Measurements from ENCODE around the gene TEX36. TPM values are rescaled to one million over a fixed set of nuclear protein-coding genes. Genes with fewer than 3 reads are reported as not detected.
"Not testable (repeated sequence)": the region's sequence is repeated elsewhere in the genome, so short reads cannot be mapped to it uniquely, and the experiment has no call there.

Gene TEX36
- total RNA-seq, 1 donor from 2014 or later = 0.41 TPM

DNA sequence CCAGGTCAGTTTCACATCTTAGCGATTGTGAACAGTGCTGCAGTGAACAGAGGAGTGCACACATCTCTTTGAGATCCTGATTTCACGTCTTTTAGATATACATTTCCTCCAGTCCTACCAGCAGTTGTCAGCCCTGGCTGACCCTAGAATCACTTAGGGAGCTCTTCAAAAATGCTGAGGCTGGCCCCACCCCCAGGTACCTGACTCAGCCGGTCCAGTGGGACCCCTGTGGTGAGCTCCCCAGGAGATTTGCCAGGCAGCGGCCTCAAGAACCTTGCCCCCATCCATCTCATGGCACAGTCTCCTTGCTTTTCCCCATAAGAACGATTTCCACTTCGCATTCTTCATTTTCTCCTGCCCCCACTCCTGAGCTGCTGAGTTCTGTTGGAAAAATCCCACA is 45.5 kb downstream of the TEX36 start:
- DNase-seq (ENCODE audit: low spot score in 2 of 2) (no peak), FAIRE-seq (no peak)

DNA sequence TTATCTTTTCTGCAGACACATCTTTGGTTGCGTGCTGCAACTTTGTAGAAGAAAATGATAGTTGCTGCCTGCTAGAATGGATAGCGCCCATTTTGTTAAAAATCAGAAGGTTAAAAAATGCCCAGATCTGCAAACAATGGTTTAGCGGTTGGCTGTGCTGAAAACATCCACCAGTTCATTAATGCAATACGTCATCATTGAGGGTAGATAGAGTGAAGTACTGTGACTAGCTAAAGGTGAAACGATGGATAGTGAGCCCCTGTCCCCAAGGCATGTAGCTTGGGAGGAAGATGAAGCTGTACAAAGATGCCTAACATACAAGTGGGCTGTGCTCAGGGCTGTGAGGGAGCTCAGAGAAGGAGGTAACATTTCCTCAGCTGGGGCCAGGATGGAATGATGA is 48.4 kb downstream of the TEX36 start:
- DNase-seq (ENCODE audit: low spot score in 2 of 2) (no peak), FAIRE-seq (no peak)

DNA sequence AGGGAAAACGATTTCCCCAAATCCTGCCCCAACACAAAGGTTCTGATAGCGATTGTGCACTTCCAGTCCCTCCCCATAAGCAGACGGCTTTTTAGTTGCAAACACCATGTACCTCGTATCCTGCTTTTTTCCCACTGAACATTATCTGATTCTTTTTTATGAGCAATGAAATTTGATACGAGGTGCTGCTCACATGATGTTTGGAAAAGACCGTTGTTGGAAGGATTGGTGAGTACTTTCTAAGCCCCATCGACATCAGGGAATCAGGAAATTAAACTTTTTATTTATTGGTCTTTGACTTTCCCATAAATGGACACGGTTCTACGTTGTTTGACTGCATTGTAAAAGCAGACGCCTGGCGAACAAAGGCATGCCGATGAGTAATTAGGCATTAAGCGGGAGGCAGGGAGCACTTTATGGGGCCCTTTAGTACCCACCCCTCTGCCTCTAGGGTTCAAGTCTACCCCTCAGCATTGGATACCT is 49.4 kb downstream of the TEX36 start:
- DNase-seq (ENCODE audit: low spot score in 2 of 2) (no peak), FAIRE-seq (no peak)

DNA sequence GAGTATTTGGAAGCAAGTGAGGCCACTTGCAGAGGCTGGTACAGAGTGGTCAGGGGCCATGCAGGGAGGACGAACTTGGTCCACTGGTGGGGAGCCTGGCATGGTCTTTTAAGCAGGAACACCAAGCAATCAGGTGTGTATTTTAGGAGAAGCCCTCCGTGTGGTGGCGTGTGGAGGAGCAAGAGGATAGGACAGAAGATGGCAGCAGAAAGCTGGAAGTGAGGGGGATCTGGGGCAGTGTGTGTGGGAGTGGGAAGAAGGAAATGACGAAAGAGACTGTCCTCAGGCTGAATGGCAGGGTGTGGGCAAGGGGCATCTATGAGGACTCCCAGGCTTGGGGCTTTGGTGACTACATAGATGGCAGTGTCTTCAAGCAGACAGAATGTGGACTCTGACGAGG is 51.2 kb downstream of the TEX36 start:
- no peak for DNase-seq (ENCODE audit: low spot score in 2 of 2)
- FAIRE-seq = no peak

DNA sequence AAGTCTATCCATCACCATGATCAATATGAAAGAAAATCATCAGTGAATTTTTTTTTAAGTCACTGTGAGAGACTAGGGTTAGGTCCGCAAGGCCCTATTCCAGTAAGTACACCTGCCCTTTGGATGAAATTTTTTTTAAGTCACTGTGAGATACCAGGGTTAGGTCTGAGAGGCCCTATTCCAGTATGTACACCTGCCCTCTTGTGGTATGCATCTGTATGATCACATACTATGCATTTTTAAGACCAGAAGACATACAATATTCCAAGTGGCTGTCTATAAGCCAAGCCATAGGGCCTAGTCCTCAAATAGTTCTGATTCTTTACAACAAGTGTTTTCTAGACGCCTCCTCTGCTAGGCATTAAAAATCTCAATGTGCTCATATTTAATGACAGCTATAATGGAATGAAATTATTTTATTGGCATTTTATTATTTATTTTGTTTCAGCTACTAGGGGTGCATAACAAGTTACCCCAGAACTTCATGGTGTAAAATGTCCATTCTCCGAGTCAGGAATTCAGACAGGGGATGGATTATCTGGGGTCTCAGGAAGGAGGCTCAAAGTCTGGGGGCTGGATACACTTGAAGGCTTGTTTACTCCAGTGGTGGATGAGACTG is 53.1 kb downstream of the TEX36 start:
- DNase-seq (ENCODE audit: low spot score in 2 of 2) = peak in 1 of 2 donors; percentile 24
- FAIRE-seq = no peak

DNA sequence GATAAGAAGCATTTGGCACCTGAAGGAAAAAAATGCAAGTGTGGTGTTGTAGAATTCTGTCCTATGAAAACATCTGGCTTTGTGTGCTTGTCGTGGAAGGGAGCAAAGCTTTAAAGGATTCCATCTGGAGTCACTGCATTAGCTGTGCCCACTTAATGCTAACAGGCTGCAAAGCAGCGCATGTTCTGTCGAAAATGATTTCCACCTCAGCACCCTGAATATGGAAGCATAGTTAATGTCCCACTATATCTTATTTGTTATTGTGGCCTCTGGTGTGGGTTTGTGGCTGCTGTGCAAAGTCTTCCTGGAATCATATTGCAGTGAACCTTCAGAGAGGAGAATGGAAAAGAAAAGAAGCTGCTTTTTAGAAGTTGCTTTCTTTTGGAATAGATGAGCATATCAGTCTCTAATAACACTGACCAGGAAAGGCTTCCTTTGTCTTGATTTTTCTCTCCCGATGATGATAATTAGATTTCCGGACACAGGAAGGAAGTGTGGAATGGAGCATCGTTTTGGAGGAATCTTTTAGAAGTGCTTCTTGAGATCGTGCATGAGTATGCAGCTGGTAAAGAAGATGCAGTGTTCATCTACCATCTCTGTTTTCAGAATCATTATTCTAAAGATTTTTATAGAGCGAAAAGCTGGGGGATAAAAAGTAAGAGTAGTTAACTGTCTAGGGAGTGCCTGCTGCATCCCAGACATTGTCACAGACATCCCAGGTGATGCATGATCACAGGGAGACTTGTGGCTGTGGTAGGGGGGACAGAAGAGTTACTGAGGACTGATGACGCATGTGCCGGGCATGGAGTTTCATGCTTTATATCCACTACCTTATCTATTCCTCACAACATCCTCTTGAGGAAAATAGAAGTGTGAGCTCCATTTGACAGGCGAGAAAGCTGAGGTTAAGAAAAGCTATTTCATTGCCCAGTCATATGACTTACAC is 54.6 kb downstream of the TEX36 start:
- no peak for FAIRE-seq
- DNase-seq (ENCODE audit: low spot score in 2 of 2) = no peak

DNA sequence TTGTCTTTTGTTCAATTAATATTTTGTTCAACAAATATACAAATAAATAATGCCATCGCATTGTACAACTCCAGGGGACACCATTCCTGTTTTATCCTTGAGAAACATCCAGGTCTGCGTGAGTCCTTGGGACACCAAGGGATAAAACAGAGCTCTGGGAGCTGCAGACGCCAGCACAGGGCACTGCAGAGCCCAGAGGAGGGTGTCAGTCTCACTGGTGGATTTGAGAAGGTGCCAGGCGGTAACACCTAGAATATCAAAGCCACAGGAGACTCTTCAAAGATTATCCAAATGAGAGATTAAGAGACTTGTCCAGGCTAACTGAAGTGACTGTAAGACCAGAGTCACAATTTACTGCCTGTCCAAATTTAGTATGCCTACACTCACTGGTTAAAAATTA is 55.3 kb downstream of the TEX36 start:
- no peak for DNase-seq (ENCODE audit: low spot score in 2 of 2)
- FAIRE-seq = no peak

DNA sequence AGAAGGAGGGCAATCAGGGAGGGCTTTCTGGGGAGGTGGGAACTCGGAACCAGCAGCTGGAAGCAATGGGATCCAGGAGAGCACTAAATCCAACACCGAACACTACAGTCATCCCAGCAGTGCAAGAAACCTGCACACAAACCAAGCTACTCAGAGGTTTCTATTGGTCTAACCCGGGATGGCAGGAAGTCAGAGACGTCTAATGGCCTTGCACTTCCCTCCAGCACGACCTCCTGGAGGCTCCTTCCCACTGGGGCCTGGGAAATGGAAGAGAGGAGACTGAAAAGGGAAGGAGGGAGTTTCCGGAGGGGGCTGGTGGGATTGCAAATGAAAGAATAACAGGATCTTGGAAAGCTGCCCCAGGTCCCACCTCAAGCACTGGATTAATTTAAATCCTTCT is 56.3 kb downstream of the TEX36 start:
- no peak for FAIRE-seq
- DNase-seq (ENCODE audit: low spot score in 2 of 2) = no peak

DNA sequence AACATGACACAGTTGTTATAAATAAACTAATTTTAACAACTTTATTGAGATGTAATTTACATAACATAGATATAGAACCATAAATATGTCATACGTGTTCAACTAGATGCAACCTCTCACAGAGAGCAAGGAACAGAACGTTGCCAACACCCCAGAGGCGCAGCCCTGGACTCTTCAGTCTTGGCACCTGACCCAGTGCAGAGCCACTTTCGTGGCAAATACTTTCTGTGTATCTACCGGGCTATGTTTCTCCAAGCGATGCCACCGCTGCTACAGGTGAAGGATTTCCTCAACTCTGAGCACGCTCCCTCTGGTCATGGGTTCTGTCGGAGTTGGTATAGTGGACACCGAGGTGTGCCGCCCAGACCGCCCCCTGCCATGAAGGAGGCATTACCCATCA is 57.4 kb downstream of the TEX36 start:
- DNase-seq (ENCODE audit: low spot score in 2 of 2) (no peak), FAIRE-seq (no peak)

DNA sequence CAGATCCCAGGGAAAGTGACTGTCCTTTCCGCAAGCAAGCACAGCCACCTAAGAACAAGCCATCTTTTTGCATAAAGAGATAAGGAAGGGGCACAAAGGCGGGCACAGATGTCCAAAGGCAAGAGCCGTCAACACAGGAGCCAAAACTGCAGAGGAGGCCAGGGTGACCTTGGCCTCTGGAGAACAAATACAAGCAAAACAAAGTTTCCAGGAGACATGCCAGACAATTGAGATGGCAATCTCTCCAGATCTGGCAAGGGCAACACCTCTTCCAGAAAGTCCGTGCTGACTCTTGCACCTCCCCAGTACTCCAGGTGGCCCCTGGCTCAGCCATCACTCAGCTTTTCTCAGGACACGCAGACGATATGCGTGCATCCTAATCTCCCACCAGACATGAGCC is 58.2 kb downstream of the TEX36 start:
- no peak for FAIRE-seq
- no peak for DNase-seq (ENCODE audit: low spot score in 2 of 2)

DNA sequence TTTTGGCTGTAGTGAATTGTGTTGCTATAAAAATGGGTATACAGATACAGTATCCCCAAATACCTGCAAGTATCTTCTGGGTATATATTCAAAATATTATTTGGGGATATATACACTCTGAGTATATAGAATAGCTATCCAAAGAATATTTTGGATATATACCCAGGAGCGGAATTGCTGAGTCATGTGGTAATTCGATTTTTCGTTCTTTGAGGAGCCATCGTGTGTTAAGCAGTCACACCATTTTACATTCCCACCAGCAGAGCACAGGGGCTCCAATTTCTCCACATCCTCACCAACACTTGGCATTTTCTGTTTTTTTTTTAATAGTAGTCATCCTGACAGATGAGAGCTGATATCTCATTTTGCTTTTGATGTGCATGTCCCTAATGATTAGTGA is 61.9 kb downstream of the TEX36 start:
- no peak for FAIRE-seq
- DNase-seq (ENCODE audit: low spot score in 2 of 2) = no peak

DNA sequence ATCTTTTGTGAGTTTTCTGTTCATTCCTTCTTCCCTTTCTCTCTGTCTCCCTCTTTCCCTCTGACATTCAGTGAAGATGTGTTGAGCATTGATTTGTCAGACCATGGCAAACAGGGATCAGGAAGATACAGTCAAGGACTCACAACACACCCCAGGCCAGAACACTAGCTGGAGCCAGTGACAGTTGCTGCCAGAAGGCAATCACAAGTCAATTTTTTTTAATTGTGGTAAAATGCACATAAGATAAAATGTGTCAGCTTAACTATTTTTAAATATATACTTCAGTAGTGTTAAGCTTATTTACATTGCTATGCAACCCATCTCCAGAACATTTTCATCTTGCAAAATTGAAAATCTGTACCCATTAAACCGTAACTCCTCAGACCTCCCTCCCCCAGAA is 62.6 kb downstream of the TEX36 start:
- DNase-seq (ENCODE audit: low spot score in 2 of 2) (no peak), FAIRE-seq (no peak)

DNA sequence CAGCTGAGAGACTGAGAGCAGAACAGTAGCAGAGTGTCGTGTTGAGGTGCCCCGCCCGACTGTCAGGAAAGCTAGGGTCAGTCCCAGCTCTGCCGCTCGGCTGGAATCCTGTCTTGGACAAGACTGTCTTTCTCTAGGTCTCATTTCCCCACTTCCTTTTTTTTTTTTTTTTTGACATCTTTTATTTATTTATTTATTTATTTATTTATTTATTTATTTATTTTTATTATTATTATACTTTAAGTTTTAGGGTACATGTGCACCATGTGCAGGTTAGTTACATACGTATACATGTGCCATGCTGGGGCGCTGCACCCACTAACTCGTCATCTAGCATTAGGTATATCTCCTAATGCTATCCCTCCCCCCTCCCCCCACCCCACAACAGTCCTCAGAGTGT is 69.9 kb downstream of the TEX36 start:
- not testable (repeated sequence) for DNase-seq (ENCODE audit: low spot score in 2 of 2); FAIRE-seq

DNA sequence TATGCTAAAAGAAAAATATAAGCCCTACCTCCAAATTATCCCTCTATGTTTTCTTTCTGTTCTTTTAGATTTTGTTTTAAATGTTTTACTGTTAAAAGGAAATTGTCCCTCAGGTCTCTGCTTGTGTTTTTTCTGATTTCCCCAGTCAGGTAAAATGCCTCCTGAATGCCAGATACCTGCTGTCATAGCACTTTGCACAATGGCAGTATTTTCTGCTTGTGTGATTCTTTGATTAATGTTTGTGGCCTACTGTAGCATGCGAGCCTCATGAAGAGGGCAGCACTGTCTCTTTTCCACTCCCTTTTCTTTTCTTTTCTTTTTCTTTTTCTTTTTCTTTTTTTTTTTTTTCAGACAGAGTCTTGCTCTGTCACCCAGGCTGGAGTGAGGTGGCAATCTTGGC is 71.2 kb downstream of the TEX36 start:
- DNase-seq (ENCODE audit: low spot score in 2 of 2) = no peak
- FAIRE-seq = no peak

DNA sequence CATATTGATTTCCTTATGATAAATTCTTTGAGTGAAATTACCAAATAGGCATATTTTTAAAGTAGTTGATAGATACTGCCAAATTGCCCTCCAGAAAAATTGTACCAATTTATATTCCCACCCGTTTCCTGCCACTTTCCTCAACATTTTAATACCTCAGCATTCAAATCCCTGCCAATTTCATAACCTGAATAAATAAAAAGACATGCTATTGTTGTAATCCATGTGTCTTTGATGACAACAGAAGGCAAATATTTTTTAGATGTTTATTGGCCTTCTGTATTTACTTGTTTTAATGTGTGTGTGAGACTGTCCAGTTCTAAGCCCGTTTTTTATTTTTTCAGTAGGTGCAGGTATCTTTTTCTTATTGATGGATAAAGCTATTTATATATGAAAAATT is 71.7 kb downstream of the TEX36 start:
- FAIRE-seq = no peak
- DNase-seq (ENCODE audit: low spot score in 2 of 2) = no peak

DNA sequence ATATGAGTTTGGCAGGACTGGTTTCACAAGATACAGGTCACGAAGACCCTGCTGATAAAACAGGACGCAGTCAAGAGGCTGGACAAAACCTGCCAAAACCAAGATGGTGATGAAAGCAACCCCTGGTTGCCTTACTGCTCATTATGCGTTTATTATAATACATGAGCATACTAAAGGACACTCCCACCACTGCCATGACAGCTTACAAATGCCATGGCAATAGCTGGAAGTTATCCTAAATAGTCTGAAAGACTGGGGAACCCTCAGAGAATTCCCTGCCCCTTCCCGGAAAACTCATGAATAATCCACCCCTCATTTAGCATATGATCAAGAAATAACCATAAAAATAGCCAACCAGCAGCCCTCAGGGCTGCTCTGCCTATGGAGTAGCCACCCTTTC is 73.1 kb downstream of the TEX36 start:
- FAIRE-seq = no peak
- DNase-seq (ENCODE audit: low spot score in 2 of 2) = no peak

DNA sequence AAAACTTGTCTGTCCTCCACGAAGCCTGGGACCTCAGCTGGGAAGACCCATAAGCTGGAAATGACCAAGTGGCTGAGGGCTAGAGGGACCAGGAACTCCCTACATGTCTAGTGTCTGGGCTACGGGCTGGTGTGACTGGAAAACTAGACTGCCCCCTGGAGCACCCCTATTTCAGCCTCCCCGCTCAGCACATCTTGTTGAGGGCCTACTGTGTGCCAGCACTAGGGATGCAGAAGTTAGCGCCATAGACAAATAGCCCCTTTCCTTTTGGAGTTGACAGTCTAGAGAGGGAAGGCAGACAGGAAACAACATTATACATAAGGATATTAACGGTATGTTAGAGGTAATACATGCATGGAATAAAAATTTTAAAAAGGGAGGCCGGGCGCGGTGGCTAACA is 74.5 kb downstream of the TEX36 start:
- DNase-seq (ENCODE audit: low spot score in 2 of 2) (no peak), FAIRE-seq (no peak)

DNA sequence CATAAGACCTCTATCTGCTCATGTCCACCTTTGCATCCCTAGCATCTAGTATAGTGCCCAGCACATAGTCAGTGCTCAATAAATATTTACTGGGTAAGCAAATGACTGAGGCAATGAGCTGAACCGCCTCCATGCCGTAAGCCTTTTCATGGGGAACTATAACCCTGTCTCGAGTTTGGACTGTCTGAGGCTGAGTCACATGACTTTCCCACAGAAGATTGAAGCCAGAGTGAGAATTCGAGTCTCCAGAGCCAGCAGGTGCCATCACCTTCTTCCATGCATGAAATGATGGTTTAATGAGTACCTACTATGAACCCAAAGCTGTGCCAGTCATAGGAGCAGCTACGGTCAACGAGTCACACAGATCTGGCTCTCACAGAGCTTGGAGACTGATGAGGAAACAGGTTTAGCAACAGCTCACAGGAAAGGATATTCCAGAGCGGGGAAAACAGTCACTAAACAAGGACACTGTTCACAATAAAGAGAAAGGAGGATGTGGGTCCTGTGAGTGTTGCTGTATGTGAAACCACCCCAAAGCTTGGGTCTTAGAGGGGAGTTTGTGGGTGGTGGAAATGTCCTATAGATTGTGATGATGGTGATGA is 75.2 kb downstream of the TEX36 start:
- no peak for DNase-seq (ENCODE audit: low spot score in 2 of 2)
- FAIRE-seq = no peak

DNA sequence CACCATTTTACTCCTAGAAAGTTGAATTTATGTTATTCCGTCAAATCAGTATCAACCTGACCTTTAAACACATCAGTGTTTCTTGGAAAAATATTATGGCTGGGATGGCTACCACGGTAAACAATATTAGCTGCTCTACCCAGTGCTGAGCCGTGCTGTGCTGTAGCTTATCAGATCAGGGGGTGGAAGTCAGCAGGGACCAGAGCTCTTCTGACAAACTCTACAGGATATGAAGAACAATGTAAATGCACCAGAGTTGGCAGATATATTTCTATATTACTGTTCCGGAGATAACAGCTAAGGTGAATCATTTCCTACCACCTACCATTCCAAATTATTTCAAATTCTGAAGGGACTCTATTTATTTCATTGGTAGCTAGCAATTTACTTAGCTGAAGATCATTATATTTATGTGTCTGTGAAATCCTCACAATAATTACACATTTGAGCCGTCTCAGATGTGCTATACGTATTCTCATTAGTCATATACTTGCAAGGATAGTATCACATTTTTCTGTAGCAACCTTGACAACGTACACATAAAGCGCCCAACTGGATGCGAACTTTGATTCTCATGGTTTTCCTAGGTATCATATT is 76.5 kb downstream of the TEX36 start:
- FAIRE-seq (no peak), DNase-seq (ENCODE audit: low spot score in 2 of 2) (no peak)

All from frontal cortex (tissue), 4 donors.